NCI-H146 treated with DMSO at 0.1 percent for 48 hours (cell line): ENCODE measurements around the gene ZC3H8.
"Not testable (repeated sequence)": the region's sequence is repeated elsewhere in the genome, so short reads cannot be mapped to it uniquely, and the experiment has no call there.

Source experiments
- DNase-seq: peaks from one replicate; lab custom pipeline; 2025; ENCODE audit not compliant: unreplicated experiment; lab: John Stamatoyannopoulos, UW

ZC3H8 gene

GRCh38 chr2:112259509-112260294, 4.9 kb upstream of the ZC3H8 start:
- peak; percentile 75 for DNase-seq

- DNase-seq: no peak
Observed at GRCh38 chr2:112257575-112257974, 2.7 kb upstream of the ZC3H8 start.

- DNase-seq: peak; percentile 14
Observed at GRCh38 chr2:112256654-112257053, 1.8 kb upstream of the ZC3H8 start.

GRCh38 chr2:112255875-112256274, 1.0 kb upstream of the ZC3H8 start:
- DNase-seq: no peak

- no peak for DNase-seq
Observed at GRCh38 chr2:112253261-112253815, 1.5 kb downstream of the ZC3H8 start.

- no peak for DNase-seq
Observed at GRCh38 chr2:112251271-112251670, 3.6 kb downstream of the ZC3H8 start.

- DNase-seq: no peak
Observed at GRCh38 chr2:112244854-112245253, 10.0 kb downstream of the ZC3H8 start.

- no peak for DNase-seq
Observed at GRCh38 chr2:112243233-112243632, 11.6 kb downstream of the ZC3H8 start.

GRCh38 chr2:112242384-112242783, 12.5 kb downstream of the ZC3H8 start:
- no peak for DNase-seq

GRCh38 chr2:112239862-112240261, 15.0 kb downstream of the ZC3H8 start:
- DNase-seq: no peak

- no peak for DNase-seq
Observed at GRCh38 chr2:112230371-112230770, 24.5 kb downstream of the ZC3H8 start.

GRCh38 chr2:112229348-112229747, 25.5 kb downstream of the ZC3H8 start:
- no peak for DNase-seq

- DNase-seq: no peak
Observed at GRCh38 chr2:112220831-112221230, 34.0 kb downstream of the ZC3H8 start.

- no peak for DNase-seq
Observed at GRCh38 chr2:112220186-112220585, 34.7 kb downstream of the ZC3H8 start.

GRCh38 chr2:112217854-112218253, 37.0 kb downstream of the ZC3H8 start:
- no peak for DNase-seq

- DNase-seq: no peak
Observed at GRCh38 chr2:112216167-112216566, 38.7 kb downstream of the ZC3H8 start.

- not testable (repeated sequence) for DNase-seq
Observed at GRCh38 chr2:112207905-112208304, 46.9 kb downstream of the ZC3H8 start.

- DNase-seq: no peak
Observed at GRCh38 chr2:112204411-112204810, 50.4 kb downstream of the ZC3H8 start.

GRCh38 chr2:112201696-112202430, 53.0 kb downstream of the ZC3H8 start:
- DNase-seq: no peak

- no peak for DNase-seq
Observed at GRCh38 chr2:112199188-112199587, 55.7 kb downstream of the ZC3H8 start.

GRCh38 chr2:112198780-112199179, 56.1 kb downstream of the ZC3H8 start:
- DNase-seq: no peak

GRCh38 chr2:112197868-112198267, 57.0 kb downstream of the ZC3H8 start:
- DNase-seq: no peak
